Activated CD4-positive, alpha-beta T cell treated with anti-CD3 and anti-CD28 coated beads, Interleukin-2, amount 10 ng/mL, durations not matched to agents 24 days and 14 days (primary cell): Measurements from ENCODE around the gene IGF2R. TPM values are rescaled to one million over a fixed set of nuclear protein-coding genes. Genes with fewer than 3 reads are reported as not detected.
A peak's percentile ranks its signal among the peaks of the same experiment; 100 is the strongest.
"Not testable (repeated sequence)": the region's sequence is repeated elsewhere in the genome, so short reads cannot be mapped to it uniquely, and the experiment has no call there.

Experiments used
- DNase-seq: peaks from one replicate; pipeline ENCODE4 v3.0.0; 2022
- H3K27ac Mint-ChIP-seq: one replicate; pipeline ENCODE4 v1.8.0; 2022; ENCODE audit warnings: mild to moderate bottlenecking, mixed read lengths
- H3K27me3 Mint-ChIP-seq: one replicate; pipeline ENCODE4 v1.8.0; 2022; ENCODE audit warnings: mixed read lengths
- H3K36me3 Mint-ChIP-seq: one replicate; pipeline ENCODE4 v1.8.0; 2022; ENCODE audit warnings: low read depth, mild to moderate bottlenecking, mixed read lengths
- H3K4me1 Mint-ChIP-seq: one replicate; pipeline ENCODE4 v1.8.0; 2021; ENCODE audit warnings: mixed read lengths
- H3K4me3 Mint-ChIP-seq: one replicate; pipeline ENCODE4 v1.8.0; 2022; ENCODE audit warnings: mild to moderate bottlenecking, moderate library complexity, mixed read lengths
- H3K9me3 Mint-ChIP-seq: one replicate; pipeline ENCODE4 v1.8.0; 2021; ENCODE audit warnings: mixed read lengths
- intact Hi-C: fragments of 100-400 bp; cut with micrococcal nuclease; formaldehyde crosslinking; loops from one replicate; pipeline ENCODE4 v1.15.1; 2023
- total RNA-seq: library from RNA; stranded (reverse); gene quantifications from 2 replicates; pipeline ENCODE4 v1.2.3, GENCODE V29; 2022

The IGF2R gene
- total RNA-seq = 75.1 and 77.9 TPM in 2 replicates

- Mint-ChIP-seq H3K4me1 (peaks cover 36% of the 10 kb centered on the region), H3K36me3 (peaks cover 21% of the 10 kb centered on the region), H3K27me3 (peaks cover 23% of the 10 kb centered on the region), H3K27ac (peak within 1 kb of the TSS; percentile 91), H3K4me3 (peak within 1 kb of the TSS; percentile 88), H3K9me3 (no peaks in the 10 kb centered on the region)
- peak; percentile 98 for DNase-seq
- intact Hi-C loops = loop anchor here (2.0 kb wide), 3 partner anchors 38 to 278 kb away; partner anchors contain the start of gene MRPL18
Observed at GRCh38 chr6:159968295-159969203, at the start of gene IGF2R. Gene IGF2R, plus strand, starts transcription at chr6:159969082. Its CDS starts 165 bp downstream, at chr6:159969247.

GRCh38 chr6:159919800-159920199, 49.1 kb upstream of the IGF2R start:
- intact Hi-C loops = no loop called here
- no peak for DNase-seq
- Mint-ChIP-seq H3K36me3 (no peaks in the 10 kb centered on the region), H3K4me3 (no peak overlapping the region), H3K27me3 (peaks cover 11% of the 10 kb centered on the region), H3K9me3 (peaks cover 4% of the 10 kb centered on the region), H3K4me1 (no peaks in the 10 kb centered on the region), H3K27ac (no peak overlapping the region)

- intact Hi-C loops, H3K27ac Mint-ChIP-seq, DNase-seq, H3K4me1 Mint-ChIP-seq, H3K9me3 Mint-ChIP-seq, H3K4me3 Mint-ChIP-seq, H3K36me3 Mint-ChIP-seq: not testable (repeated sequence)
- H3K27me3 Mint-ChIP-seq = peaks cover 26% of the 10 kb centered on the region
Observed at GRCh38 chr6:159924150-159924549, 44.7 kb upstream of the IGF2R start.

- Mint-ChIP-seq H3K27ac (no peak overlapping the region), H3K27me3 (peaks cover 21% of the 10 kb centered on the region), H3K9me3 (peaks cover 4% of the 10 kb centered on the region), H3K36me3 (no peaks in the 10 kb centered on the region), H3K4me3 (no peak overlapping the region), H3K4me1 (peaks cover 19% of the 10 kb centered on the region)
- no peak for DNase-seq
- intact Hi-C loops = no loop called here
Observed at GRCh38 chr6:159926542-159927203, 42.2 kb upstream of the IGF2R start.

- H3K27ac Mint-ChIP-seq = no peak overlapping the region
- H3K4me3 Mint-ChIP-seq = no peak overlapping the region
- DNase-seq = no peak
- intact Hi-C loops = loop anchor here (2.0 kb wide), 2 partner anchors 15 to 39 kb away; partner anchors contain the start of gene IGF2R
- peaks cover 23% of the 10 kb centered on the region for H3K4me1 Mint-ChIP-seq
- H3K27me3 Mint-ChIP-seq = peaks cover 20% of the 10 kb centered on the region
- H3K9me3 Mint-ChIP-seq = no peaks in the 10 kb centered on the region
- H3K36me3 Mint-ChIP-seq = no peaks in the 10 kb centered on the region
Observed at GRCh38 chr6:159929819-159930218, 39.1 kb upstream of the IGF2R start.

GRCh38 chr6:159931112-159931511, 37.8 kb upstream of the IGF2R start:
- H3K4me3 Mint-ChIP-seq = peak overlapping the region; percentile 7
- no peaks in the 10 kb centered on the region for H3K36me3 Mint-ChIP-seq
- peaks cover 17% of the 10 kb centered on the region for H3K27me3 Mint-ChIP-seq
- peaks cover 8% of the 10 kb centered on the region for H3K9me3 Mint-ChIP-seq
- peaks cover 23% of the 10 kb centered on the region for H3K4me1 Mint-ChIP-seq
- peak overlapping the region; percentile 45 for H3K27ac Mint-ChIP-seq
- intact Hi-C loops = loop anchor here (1.0 to 2.0 kb wide), 7 partner anchors 16 to 531 kb away; partner anchors contain the start of genes IGF2R and WTAP
- DNase-seq = peak; percentile 69

- intact Hi-C loops = loop anchor here (1.0 to 2.0 kb wide), 8 partner anchors 17 to 530 kb away; partner anchors contain the start of genes IGF2R, MRPL18 and WTAP
- Mint-ChIP-seq H3K27ac (no peak overlapping the region), H3K4me3 (no peak overlapping the region)
Observed at GRCh38 chr6:159931846-159932245, 37.0 kb upstream of the IGF2R start.

GRCh38 chr6:159933077-159933476, 35.8 kb upstream of the IGF2R start:
- Mint-ChIP-seq H3K4me1 (peaks cover 23% of the 10 kb centered on the region), H3K27ac (no peak overlapping the region), H3K9me3 (peaks cover 12% of the 10 kb centered on the region), H3K4me3 (no peak overlapping the region), H3K27me3 (peaks cover 16% of the 10 kb centered on the region), H3K36me3 (no peaks in the 10 kb centered on the region)
- intact Hi-C loops = loop anchor here (2.0 kb wide), 1 partner anchor 142 kb away; the partner anchor contains the start of gene MRPL18
- no peak for DNase-seq

More at GRCh38 chr6:159931846-159932245, 37.0 kb upstream of the IGF2R start:
- H3K36me3 Mint-ChIP-seq = no peaks in the 10 kb centered on the region
- H3K27me3 Mint-ChIP-seq = peaks cover 14% of the 10 kb centered on the region
- peaks cover 23% of the 10 kb centered on the region for H3K4me1 Mint-ChIP-seq
- H3K9me3 Mint-ChIP-seq = peaks cover 12% of the 10 kb centered on the region
- no peak for DNase-seq

- no peak overlapping the region for H3K27ac Mint-ChIP-seq
- peaks cover 15% of the 10 kb centered on the region for H3K9me3 Mint-ChIP-seq
- DNase-seq = no peak
- no peaks in the 10 kb centered on the region for H3K36me3 Mint-ChIP-seq
- H3K27me3 Mint-ChIP-seq = peaks cover 21% of the 10 kb centered on the region
- peaks cover 23% of the 10 kb centered on the region for H3K4me1 Mint-ChIP-seq
- intact Hi-C loops = no loop called here
- no peak overlapping the region for H3K4me3 Mint-ChIP-seq
Observed at GRCh38 chr6:159934181-159934580, 34.7 kb upstream of the IGF2R start.

GRCh38 chr6:159935065-159935464, 33.8 kb upstream of the IGF2R start:
- H3K4me1 Mint-ChIP-seq = peaks cover 16% of the 10 kb centered on the region

GRCh38 chr6:159935633-159936032, 33.2 kb upstream of the IGF2R start:
- peaks cover 15% of the 10 kb centered on the region for H3K9me3 Mint-ChIP-seq
- intact Hi-C loops = no loop called here

More at GRCh38 chr6:159935065-159935464, 33.8 kb upstream of the IGF2R start:
- H3K9me3 Mint-ChIP-seq = peaks cover 15% of the 10 kb centered on the region
- no peak for DNase-seq
- peaks cover 21% of the 10 kb centered on the region for H3K27me3 Mint-ChIP-seq
- no peak overlapping the region for H3K4me3 Mint-ChIP-seq
- H3K36me3 Mint-ChIP-seq = no peaks in the 10 kb centered on the region
- intact Hi-C loops = no loop called here
- H3K27ac Mint-ChIP-seq = no peak overlapping the region

GRCh38 chr6:159939591-159940016, 29.3 kb upstream of the IGF2R start:
- DNase-seq = no peak
- H3K36me3 Mint-ChIP-seq = no peaks in the 10 kb centered on the region
- no peak overlapping the region for H3K27ac Mint-ChIP-seq
- intact Hi-C loops = loop anchor here (2.0 kb wide), 2 partner anchors 149 to 247 kb away; partner anchors contain the start of genes MRPL18 and SOD2
- H3K9me3 Mint-ChIP-seq = peaks cover 20% of the 10 kb centered on the region
- H3K27me3 Mint-ChIP-seq = peaks cover 24% of the 10 kb centered on the region
- H3K4me3 Mint-ChIP-seq = no peak overlapping the region
- peaks cover 6% of the 10 kb centered on the region for H3K4me1 Mint-ChIP-seq

More at GRCh38 chr6:159935633-159936032, 33.2 kb upstream of the IGF2R start:
- Mint-ChIP-seq H3K4me3 (no peak overlapping the region), H3K4me1 (peaks cover 11% of the 10 kb centered on the region), H3K27ac (no peak overlapping the region), H3K27me3 (peaks cover 21% of the 10 kb centered on the region), H3K36me3 (no peaks in the 10 kb centered on the region)
- DNase-seq = no peak

GRCh38 chr6:159941286-159942113, 27.4 kb upstream of the IGF2R start:
- Mint-ChIP-seq H3K9me3 (peaks cover 15% of the 10 kb centered on the region), H3K4me3 (no peak overlapping the region), H3K4me1 (peaks cover 6% of the 10 kb centered on the region), H3K36me3 (no peaks in the 10 kb centered on the region), H3K27ac (no peak overlapping the region), H3K27me3 (peaks cover 18% of the 10 kb centered on the region)
- DNase-seq = peak; percentile 82
- intact Hi-C loops = loop anchor here (1.0 to 2.0 kb wide), 3 partner anchors 78 to 249 kb away; partner anchors contain the start of genes MRPL18 and SOD2
